ENCODE measurements around the gene ERCC4. TPM values are rescaled to one million over a fixed set of nuclear protein-coding genes. Genes with fewer than 3 reads are reported as not detected.

The ERCC4 gene
- total and polyA plus RNA-seq, 2 of the 8 experiments (the other 6 are each of a cell fraction or from before 2014, with no cell fraction given): 1.6 to 13.2 TPM

- TF ChIP-seq CHD7 (IDR thresholded peaks at IDR 0.05; ENCODE audit: insufficient replicate concordance, low read length) (no peak), KDM4A (IDR thresholded peaks at IDR 0.05; ENCODE audit: low read depth, low read length, severe bottlenecking) (peak; percentile 58)
These were observed 510 bp downstream of the ERCC4 start (continued) for GRCh38 chr16:13920510-13920818.
